CD14-positive monocyte (primary cell): ENCODE measurements around the gene PTPRN2. TPM values are rescaled to one million over a fixed set of nuclear protein-coding genes. Genes with fewer than 3 reads are reported as not detected.

Experiments used
- DNase-seq, 3 donors: peaks; one replicate each; pipeline ENCODE4 v3.0.0-alpha.2; 2011 to 2022
- H2AFZ ChIP-seq: 2 replicates; pipeline ENCODE4 v1.6.0; 2012; ENCODE audit warnings: mild to moderate bottlenecking, low read depth, low read length, inconsistent platforms; ENCODE audit not compliant: insufficient read depth, poor library complexity, severe bottlenecking
- H3K27ac ChIP-seq, 2 donors: 1 replicate in 1 of 2; 2 replicates in 1 of 2; pipeline ENCODE4 v1.5.1; 2012 to 2013; ENCODE audit warnings: low read length in 2 of 2, control low read depth in 1 of 2, inconsistent platforms in 1 of 2, low read depth in 1 of 2, mild to moderate bottlenecking in 1 of 2
- H3K27me3 ChIP-seq, 2 donors: one replicate each; pipeline versions ENCODE4 v1.6.0 to v1.6.1; 2011 to 2013; ENCODE audit warnings: low read length in 2 of 2; ENCODE audit not compliant: control insufficient read depth in 2 of 2, insufficient read depth in 2 of 2
- H3K36me3 ChIP-seq, 2 donors: replicated peaks in 1 of 2; 1 replicate in 1 of 2; 2 replicates in 1 of 2; pipeline versions ENCODE4 v1.5.1 to v1.6.1; 2012 to 2013; ENCODE audit warnings: low read length in 2 of 2, control low read depth in 1 of 2, inconsistent platforms in 1 of 2, mild to moderate bottlenecking in 1 of 2; ENCODE audit not compliant: insufficient read depth in 2 of 2, control insufficient read depth in 1 of 2
- H3K4me1 ChIP-seq, 2 donors: 1 replicate in 1 of 2; 2 replicates in 1 of 2; pipeline versions ENCODE4 v1.5.1 to v1.6.1; 2012 to 2013; ENCODE audit warnings: low read length in 2 of 2, control low read depth in 1 of 2, inconsistent platforms in 1 of 2, mild to moderate bottlenecking in 1 of 2, moderate library complexity in 1 of 2; ENCODE audit not compliant: insufficient read depth in 2 of 2, control insufficient read depth in 1 of 2
- H3K4me2 ChIP-seq: replicated peaks from 2 replicates; pipeline ENCODE3; 2012; ENCODE audit warnings: low read length, moderate library complexity, mild to moderate bottlenecking; ENCODE audit not compliant: poor library complexity, severe bottlenecking; ENCODE audit errors: extremely low read depth
- H3K4me3 ChIP-seq, 3 experiments: fragments of 200-600 bp in 1 of 3; sonication (generic) in 1 of 3; replicated peaks in 1 of 3; 1 replicate in 2 of 3; 2 replicates in 1 of 3; pipeline ENCODE4 v1.5.1; 2011 to 2013; ENCODE audit warnings: low read length in 3 of 3, mild to moderate bottlenecking in 3 of 3, control low read depth in 2 of 3, low read depth in 2 of 3, inconsistent platforms in 1 of 3, moderate library complexity in 1 of 3
- H3K79me2 ChIP-seq: 2 replicates; pipeline ENCODE4 v1.6.0; 2012; ENCODE audit warnings: mild to moderate bottlenecking, control low read depth, inconsistent platforms, low read length, moderate library complexity; ENCODE audit not compliant: insufficient read depth
- H3K9ac ChIP-seq: 2 replicates; pipeline ENCODE4 v1.6.0; 2017; ENCODE audit warnings: low read length, mild to moderate bottlenecking; ENCODE audit not compliant: insufficient read depth, poor library complexity, severe bottlenecking
- H3K9me3 ChIP-seq, 2 donors: replicated peaks in 1 of 2; 1 replicate in 1 of 2; 2 replicates in 1 of 2; pipeline versions ENCODE4 v1.5.1 to v1.6.1; 2012 to 2013; ENCODE audit warnings: low read length in 2 of 2, control low read depth in 1 of 2; ENCODE audit not compliant: control insufficient read depth in 1 of 2, insufficient read depth in 1 of 2
- H4K20me1 ChIP-seq: 2 replicates; pipeline ENCODE4 v1.6.0; 2012; ENCODE audit warnings: mild to moderate bottlenecking, low read length, control low read depth, moderate library complexity; ENCODE audit not compliant: insufficient read depth
- H3K27ac Mint-ChIP-seq, 7 donors: one replicate each; pipeline ENCODE4 v1.8.0; 2020; ENCODE audit warnings: mild to moderate bottlenecking in 7 of 7, mixed read lengths in 7 of 7, moderate library complexity in 6 of 7, inconsistent platforms in 2 of 7
- H3K27me3 Mint-ChIP-seq, 3 donors: one replicate each; pipeline ENCODE4 v1.8.0; 2021 to 2022; ENCODE audit warnings: low read depth in 3 of 3, mild to moderate bottlenecking in 3 of 3, mixed read lengths in 3 of 3, moderate library complexity in 3 of 3, inconsistent platforms in 1 of 3
- H3K36me3 Mint-ChIP-seq, 2 donors: one replicate each; pipeline ENCODE4 v1.8.0; 2020; ENCODE audit warnings: mixed read lengths in 2 of 2, inconsistent platforms in 1 of 2, mild to moderate bottlenecking in 1 of 2
- H3K4me1 Mint-ChIP-seq: one replicate; pipeline ENCODE4 v1.8.0; 2020; ENCODE audit warnings: mild to moderate bottlenecking, mixed read lengths
- H3K4me3 Mint-ChIP-seq, 2 donors: one replicate each; pipeline ENCODE4 v1.8.0; 2020; ENCODE audit warnings: mild to moderate bottlenecking in 2 of 2, mixed read lengths in 2 of 2, moderate library complexity in 1 of 2
- H3K9me3 Mint-ChIP-seq, 7 donors: one replicate each; pipeline ENCODE4 v1.8.0; 2020 to 2022; ENCODE audit warnings: mixed read lengths in 7 of 7, mild to moderate bottlenecking in 6 of 7, moderate library complexity in 6 of 7, inconsistent platforms in 2 of 7
- WGBS: methylation state at CpG from one replicate; pipeline ENCODE4 v1.1.5; 2013; ENCODE audit warnings: missing lambda C conversion rate; ENCODE audit not compliant: insufficient coverage; 5-methylcytosine and 5-hydroxymethylcytosine counted together
- intact Hi-C, 2 donors: fragments of 100-400 bp; cut with micrococcal nuclease; formaldehyde crosslinking; loops; one replicate each; pipeline versions ENCODE4 v1.15.0 to v1.15.1; 2023
- polyA plus RNA-seq, 3 donors: library from polyadenylated mRNA; depleted of rRNA in 1 of 3; unstranded in 2 of 3; stranded (reverse) in 1 of 3; fragments of 300-500 nt in 2 of 3; fragments of >200 nt in 1 of 3; fragmentation: Illumina TruSeq in 2 of 3; gene quantifications; 1 replicate in 2 of 3; 2 replicates in 1 of 3; pipeline ENCODE4 v1.2.3, GENCODE V29; 2012 to 2021
- TF ChIP-seq, protein P1 (sequence below): fragments of 200-600 bp; IDR thresholded peaks from one replicate; pipeline ENCODE4 v1.8.0; 2022; ENCODE audit warnings: antibody characterized with exemption, mild to moderate bottlenecking

The PTPRN2 gene
- polyA plus RNA-seq, 3 donors, result 0.25 to 1.4 (median 0.97) TPM

DNA sequence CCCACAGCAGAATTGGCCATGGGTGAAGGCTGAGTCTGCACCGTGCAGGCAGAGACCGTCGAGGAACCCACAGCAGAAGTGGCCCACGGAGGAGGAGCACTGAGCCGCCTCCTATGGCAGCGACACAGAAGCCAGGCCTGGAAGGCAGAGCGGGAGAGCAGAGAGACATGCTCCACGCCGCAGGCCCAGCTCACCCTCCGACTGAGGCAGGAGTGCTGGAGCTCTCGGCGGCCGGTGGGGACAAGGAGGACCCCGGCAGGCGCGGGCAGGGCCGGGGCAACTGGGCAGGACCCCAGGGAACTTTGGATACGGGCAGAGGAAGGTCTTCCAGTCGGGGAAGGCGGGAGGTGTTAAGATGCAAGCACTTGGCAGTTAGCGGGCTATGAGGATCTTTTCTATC is 830.4 kb downstream of the PTPRN2 start:
- Histone ChIP-seq H3K4me3 (no peak overlapping the region), H3K27me3 (no peaks in the 10 kb centered on the region), H3K4me2 (no peak overlapping the region), H3K79me2 (no peaks in the 10 kb centered on the region), H3K9me3 (no peaks in the 10 kb centered on the region), H3K27ac (no peak overlapping the region), H3K4me1 (no peaks in the 10 kb centered on the region), H3K36me3 (no peaks in the 10 kb centered on the region), H2AFZ (no peak overlapping the region), H3K9ac (no peak overlapping the region), H4K20me1 (no peaks in the 10 kb centered on the region)
- H3K4me3 Mint-ChIP-seq, result no peak overlapping the region
- no peaks in the 10 kb centered on the region for H3K4me1 Mint-ChIP-seq
- H3K27ac Mint-ChIP-seq, result peak overlapping the region in 1 of 7 donors; percentile 40
- intact Hi-C loops, result no loop called here
- H3K9me3 Mint-ChIP-seq, result peaks cover 0 to 4% (median 0%) of the 10 kb centered on the region in 7 donors
- no peak for DNase-seq
- peaks cover 2 to 17% (median 6%) of the 10 kb centered on the region in 3 donors for H3K27me3 Mint-ChIP-seq
- 94% methylated on average over 21 of the region's 21 CpGs for WGBS
- no peaks in the 10 kb centered on the region for H3K36me3 Mint-ChIP-seq
- TF ChIP-seq, protein P1, sequence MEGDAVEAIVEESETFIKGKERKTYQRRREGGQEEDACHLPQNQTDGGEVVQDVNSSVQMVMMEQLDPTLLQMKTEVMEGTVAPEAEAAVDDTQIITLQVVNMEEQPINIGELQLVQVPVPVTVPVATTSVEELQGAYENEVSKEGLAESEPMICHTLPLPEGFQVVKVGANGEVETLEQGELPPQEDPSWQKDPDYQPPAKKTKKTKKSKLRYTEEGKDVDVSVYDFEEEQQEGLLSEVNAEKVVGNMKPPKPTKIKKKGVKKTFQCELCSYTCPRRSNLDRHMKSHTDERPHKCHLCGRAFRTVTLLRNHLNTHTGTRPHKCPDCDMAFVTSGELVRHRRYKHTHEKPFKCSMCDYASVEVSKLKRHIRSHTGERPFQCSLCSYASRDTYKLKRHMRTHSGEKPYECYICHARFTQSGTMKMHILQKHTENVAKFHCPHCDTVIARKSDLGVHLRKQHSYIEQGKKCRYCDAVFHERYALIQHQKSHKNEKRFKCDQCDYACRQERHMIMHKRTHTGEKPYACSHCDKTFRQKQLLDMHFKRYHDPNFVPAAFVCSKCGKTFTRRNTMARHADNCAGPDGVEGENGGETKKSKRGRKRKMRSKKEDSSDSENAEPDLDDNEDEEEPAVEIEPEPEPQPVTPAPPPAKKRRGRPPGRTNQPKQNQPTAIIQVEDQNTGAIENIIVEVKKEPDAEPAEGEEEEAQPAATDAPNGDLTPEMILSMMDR, result no peak

DNA sequence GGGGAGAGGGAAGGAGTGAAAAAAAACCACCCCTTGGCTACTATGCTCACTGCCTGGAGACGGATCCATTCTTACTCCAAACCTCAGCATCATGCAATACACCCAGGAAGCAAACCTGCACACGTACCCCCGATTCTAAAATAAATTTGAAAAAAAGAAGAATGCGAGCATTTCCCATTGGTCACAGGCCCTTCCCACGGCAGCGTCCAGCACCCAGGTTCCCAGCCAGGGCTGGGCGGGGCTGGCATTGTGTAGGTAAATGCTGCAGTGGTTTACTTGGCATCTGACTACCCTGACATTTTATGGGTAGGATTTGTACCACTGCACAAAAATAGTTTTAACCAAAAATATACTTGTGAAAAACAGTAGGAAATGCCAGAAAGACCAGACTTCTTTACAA is 831.9 kb downstream of the PTPRN2 start:
- no peaks in the 10 kb centered on the region for H3K79me2 ChIP-seq
- H3K9me3 ChIP-seq, result no peaks in the 10 kb centered on the region
- Mint-ChIP-seq H3K27ac (no peak overlapping the region), H3K4me3 (no peak overlapping the region), H3K9me3 (peaks cover 0 to 2% (median 0%) of the 10 kb centered on the region in 7 donors), H3K4me1 (no peaks in the 10 kb centered on the region), H3K36me3 (no peaks in the 10 kb centered on the region), H3K27me3 (peaks cover 6 to 17% (median 8%) of the 10 kb centered on the region in 3 donors)
- WGBS, result 90% methylated on average over 2 of the region's 7 CpGs
- H3K27me3 ChIP-seq, result no peaks in the 10 kb centered on the region
- DNase-seq, result no peak
- no peak overlapping the region for H2AFZ ChIP-seq
- no peaks in the 10 kb centered on the region for H3K4me1 ChIP-seq
- no peaks in the 10 kb centered on the region for H4K20me1 ChIP-seq
- H3K27ac ChIP-seq, result no peak overlapping the region
- TF ChIP-seq, protein P1, result no peak
- no peaks in the 10 kb centered on the region for H3K36me3 ChIP-seq
- H3K4me2 ChIP-seq, result no peak overlapping the region
- intact Hi-C loops, result no loop called here
- no peak overlapping the region for H3K4me3 ChIP-seq
- no peak overlapping the region for H3K9ac ChIP-seq
